Muscle of leg (tissue), 11 donors: ENCODE measurements around the gene MRPS18C. TPM values are rescaled to one million over a fixed set of nuclear protein-coding genes. Genes with fewer than 3 reads are reported as not detected.

ENCODE experiments used
- DNase-seq: peaks from one replicate; pipeline ENCODE4 v3.0.0; 2013
- H3K27ac ChIP-seq: one replicate; pipeline ENCODE4 v1.5.1; 2013; ENCODE audit warnings: mild to moderate bottlenecking, low read length, control low read depth
- H3K27me3 ChIP-seq: one replicate; pipeline ENCODE4 v1.6.1; 2013; ENCODE audit warnings: low read length; ENCODE audit not compliant: control insufficient read depth, insufficient read depth
- H3K36me3 ChIP-seq: one replicate; pipeline ENCODE4 v1.6.1; 2013; ENCODE audit warnings: low read length; ENCODE audit not compliant: control insufficient read depth, insufficient read depth
- H3K4me1 ChIP-seq: one replicate; pipeline ENCODE4 v1.6.1; 2013; ENCODE audit warnings: low read length; ENCODE audit not compliant: control insufficient read depth, insufficient read depth
- H3K4me3 ChIP-seq: one replicate; pipeline ENCODE4 v1.5.1; 2013; ENCODE audit warnings: low read length, control low read depth
- H3K9me3 ChIP-seq: replicated peaks from 2 replicates; pipeline ENCODE4 v1.6.1; 2013; ENCODE audit warnings: low read depth, low read length; ENCODE audit not compliant: control insufficient read depth
- WGBS: methylation state at CpG from one replicate; pipeline ENCODE4 v1.1.5; 2013; ENCODE audit warnings: missing lambda C conversion rate; ENCODE audit not compliant: insufficient coverage; 5-methylcytosine and 5-hydroxymethylcytosine counted together
- polyA plus RNA-seq, 8 donors: library from polyadenylated mRNA; unstranded; fragments of 120-200 nt; gene quantifications; one replicate each; pipeline versions ENCODE4 v1.2.1 to v1.2.3, GENCODE V29; 2013; ENCODE audit warnings: inconsistent platforms in 1 of 8, low replicate concordance in 1 of 8; ENCODE audit not compliant: insufficient read length in 8 of 8, insufficient read depth in 1 of 8
- total RNA-seq: library from RNA; stranded (reverse); fragments of 120-200 nt; gene quantifications from one replicate; pipeline ENCODE4 v1.2.4, GENCODE V29; 2013

MRPS18C gene
- total and polyA plus RNA-seq, 9 donors = 42.9 to 61.5 (median 49.2) TPM

DNA sequence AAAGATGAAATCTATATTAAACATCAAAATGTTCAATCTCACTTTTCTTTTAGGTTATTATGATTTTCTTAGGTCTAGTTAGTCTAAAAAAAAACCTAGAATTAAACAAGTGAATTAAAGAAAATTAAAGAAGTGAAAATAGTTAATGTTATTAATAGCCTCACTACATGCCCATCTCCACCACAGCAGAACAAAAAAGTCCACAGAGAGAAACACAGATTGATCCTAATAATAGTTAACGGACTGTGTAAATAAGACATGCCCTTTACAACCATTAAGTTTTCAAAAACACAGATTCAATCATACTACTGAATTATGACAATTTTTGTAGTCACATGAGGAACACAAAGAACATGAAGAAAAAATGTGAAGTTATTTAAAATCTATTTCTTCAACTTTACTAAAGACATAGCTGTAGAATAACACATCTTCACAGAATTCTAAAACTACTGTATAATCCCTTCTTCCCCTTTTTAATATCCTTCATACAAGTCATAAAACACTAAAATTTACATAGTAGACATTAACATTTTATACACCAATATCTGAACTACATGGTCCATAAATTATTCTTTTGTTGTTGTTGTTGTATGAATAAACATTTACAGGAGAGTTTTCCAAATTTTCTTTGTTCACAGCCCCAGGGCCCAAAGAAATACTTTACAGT, 15.6 kb upstream of the MRPS18C start:
- no peak for DNase-seq
- Histone ChIP-seq H3K4me3 (no peak overlapping the region), H3K27me3 (no peaks in the 10 kb centered on the region), H3K9me3 (no peaks in the 10 kb centered on the region), H3K27ac (no peak overlapping the region), H3K4me1 (no peaks in the 10 kb centered on the region), H3K36me3 (peaks cover 15% of the 10 kb centered on the region)
- no CpG with 5 or more reads among the region's 1 CpG for WGBS

GRCh38 chr4:83440899-83441298, 15.0 kb upstream of the MRPS18C start:
- no peaks in the 10 kb centered on the region for H3K9me3 ChIP-seq
- no peak overlapping the region for H3K27ac ChIP-seq

GRCh38 chr4:83449009-83449408, 6.8 kb upstream of the MRPS18C start:
- Histone ChIP-seq H3K4me1 (no peaks in the 10 kb centered on the region), H3K36me3 (peaks cover 18% of the 10 kb centered on the region), H3K4me3 (no peak overlapping the region), H3K9me3 (no peaks in the 10 kb centered on the region), H3K27me3 (no peaks in the 10 kb centered on the region), H3K27ac (no peak overlapping the region)
- DNase-seq = peak; percentile 4
- no CpG with 5 or more reads among the region's 2 CpGs for WGBS

More at GRCh38 chr4:83440899-83441298, 15.0 kb upstream of the MRPS18C start:
- no peak overlapping the region for H3K4me3 ChIP-seq
- WGBS = 67% methylated on average over 1 of the region's 3 CpGs
- H3K27me3 ChIP-seq = no peaks in the 10 kb centered on the region
- DNase-seq = no peak
- no peaks in the 10 kb centered on the region for H3K4me1 ChIP-seq
- H3K36me3 ChIP-seq = peaks cover 15% of the 10 kb centered on the region

DNA sequence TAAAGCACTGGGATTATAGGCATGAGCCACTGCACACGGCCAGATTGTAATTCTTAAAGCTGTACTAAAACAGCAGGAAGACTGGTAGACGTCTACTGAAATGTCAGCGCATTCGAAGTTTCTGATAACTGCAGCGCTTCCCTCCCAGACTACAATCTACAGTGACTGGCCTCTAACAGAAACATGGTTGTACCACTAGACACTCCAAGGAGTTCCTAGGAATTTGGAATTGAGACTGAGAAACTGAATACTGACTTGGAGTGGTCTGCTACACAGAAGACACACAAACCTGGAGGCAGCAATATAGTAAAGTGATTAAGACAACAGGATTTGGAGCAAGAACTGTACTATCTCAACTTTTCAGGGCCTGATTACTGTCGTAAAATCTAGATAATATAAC, 1.2 kb upstream of the MRPS18C start:
- peak overlapping the region; percentile 73 for H3K4me3 ChIP-seq
- H3K36me3 ChIP-seq = peaks cover 15% of the 10 kb centered on the region
- H3K4me1 ChIP-seq = no peaks in the 10 kb centered on the region
- WGBS = 33% methylated on average over 4 of the region's 6 CpGs
- peak; percentile 23 for DNase-seq
- no peaks in the 10 kb centered on the region for H3K27me3 ChIP-seq
- no peaks in the 10 kb centered on the region for H3K9me3 ChIP-seq
- peak overlapping the region; percentile 99 for H3K27ac ChIP-seq

DNA sequence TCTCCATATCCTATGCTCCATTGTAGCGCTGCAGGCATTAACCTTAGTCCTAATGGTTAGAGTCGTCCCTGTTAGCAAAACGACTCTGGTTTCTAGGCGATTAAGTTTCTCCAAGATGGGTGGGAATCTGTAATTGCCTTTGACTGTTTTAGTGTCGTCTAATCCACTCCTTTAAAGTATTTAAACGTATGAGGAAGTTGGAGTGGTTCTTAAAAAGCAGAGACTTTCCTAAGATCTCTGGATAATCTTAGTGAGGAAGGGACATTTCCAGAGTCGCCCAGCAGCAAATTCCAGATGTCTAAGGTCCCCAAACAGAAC, 285 bp downstream of the MRPS18C start:
- no peaks in the 10 kb centered on the region for H3K27me3 ChIP-seq
- no peaks in the 10 kb centered on the region for H3K9me3 ChIP-seq
- H3K4me3 ChIP-seq = peak overlapping the region; percentile 73
- WGBS = no CpG with 5 or more reads among the region's 7 CpGs
- peaks cover 20% of the 10 kb centered on the region for H3K36me3 ChIP-seq
- no peaks in the 10 kb centered on the region for H3K4me1 ChIP-seq
- peak overlapping the region; percentile 99 for H3K27ac ChIP-seq
- no peak for DNase-seq

- no peak overlapping the region for H3K27ac ChIP-seq
- H3K4me1 ChIP-seq = no peaks in the 10 kb centered on the region
- H3K36me3 ChIP-seq = peaks cover 29% of the 10 kb centered on the region
- no CpG with 5 or more reads among the region's 4 CpGs for WGBS
- DNase-seq = no peak
- no peak overlapping the region for H3K4me3 ChIP-seq
- no peaks in the 10 kb centered on the region for H3K9me3 ChIP-seq
- H3K27me3 ChIP-seq = no peaks in the 10 kb centered on the region
Observed at GRCh38 chr4:83473423-83473822, 17.6 kb downstream of the MRPS18C start.

GRCh38 chr4:83473966-83474365, 18.1 kb downstream of the MRPS18C start:
- peaks cover 24% of the 10 kb centered on the region for H3K36me3 ChIP-seq
- WGBS = no CpG with 5 or more reads among the region's 2 CpGs

DNA sequence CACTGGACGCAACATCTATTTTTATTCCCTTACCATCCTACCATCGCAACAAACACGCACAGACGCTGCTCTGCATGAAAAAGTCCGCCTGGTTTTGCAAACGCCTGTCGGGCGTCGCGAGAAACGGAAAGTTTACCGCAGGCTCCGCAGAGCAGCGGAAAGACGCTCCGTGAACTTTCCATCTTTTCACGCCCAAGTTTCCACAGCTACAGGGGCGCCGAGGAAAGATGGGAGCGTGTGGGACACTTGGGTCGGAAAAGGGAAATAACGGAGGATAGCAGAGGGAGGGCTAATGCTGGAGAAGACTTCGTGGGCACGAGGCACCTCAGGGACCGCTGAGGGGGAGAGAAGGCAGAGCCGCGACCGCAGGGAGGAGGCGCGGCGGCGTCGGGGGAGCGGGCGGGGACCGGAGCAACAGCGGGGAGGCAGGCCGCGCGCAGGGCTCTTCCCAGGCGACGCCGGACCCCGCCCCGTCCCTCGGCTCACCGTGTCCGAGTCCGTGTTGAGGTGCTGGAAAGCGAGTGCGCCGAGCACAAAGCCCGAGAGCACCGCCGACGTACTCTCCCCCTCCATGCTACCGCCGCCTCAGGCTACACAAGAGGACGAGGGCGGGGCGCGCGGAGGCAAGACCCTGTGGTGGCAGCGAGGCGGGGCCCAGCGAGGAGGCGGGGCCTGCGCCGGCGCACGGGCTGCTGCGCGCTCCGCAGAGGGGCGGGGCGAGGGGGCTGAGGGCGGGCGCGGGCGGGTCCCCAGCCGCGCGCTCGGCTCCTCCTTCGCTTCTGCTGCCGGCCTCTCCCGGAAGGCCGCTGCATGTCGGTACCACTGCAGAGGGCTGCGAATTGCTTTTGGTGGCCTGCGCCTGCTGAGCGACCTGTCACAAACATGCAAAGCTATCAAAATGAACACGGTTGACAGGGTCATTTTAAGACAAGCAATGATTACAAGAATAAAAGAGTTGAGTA, 28.9 kb downstream of the MRPS18C start, which contains the start of gene ABRAXAS1:
Gene ABRAXAS1, minus strand, starts transcription at position 601 of the 962 bp plus-strand sequence. Its CDS starts 28 bp downstream, at position 573.
- no peaks in the 10 kb centered on the region for H3K27me3 ChIP-seq
- peaks cover 6% of the 10 kb centered on the region for H3K4me1 ChIP-seq
- peak within 1 kb of the TSS; percentile 92 for H3K27ac ChIP-seq
- WGBS = under 1% methylated on average over 63 of the region's 93 CpGs
- peak; percentile 98 for DNase-seq
- peak within 1 kb of the TSS; percentile 75 for H3K4me3 ChIP-seq
- H3K9me3 ChIP-seq = no peaks in the 10 kb centered on the region
- peaks cover 8% of the 10 kb centered on the region for H3K36me3 ChIP-seq

More at GRCh38 chr4:83473966-83474365, 18.1 kb downstream of the MRPS18C start:
- H3K4me3 ChIP-seq = no peak overlapping the region
- no peaks in the 10 kb centered on the region for H3K9me3 ChIP-seq
- DNase-seq = no peak
- H3K4me1 ChIP-seq = no peaks in the 10 kb centered on the region
- no peak overlapping the region for H3K27ac ChIP-seq
- H3K27me3 ChIP-seq = no peaks in the 10 kb centered on the region

DNA sequence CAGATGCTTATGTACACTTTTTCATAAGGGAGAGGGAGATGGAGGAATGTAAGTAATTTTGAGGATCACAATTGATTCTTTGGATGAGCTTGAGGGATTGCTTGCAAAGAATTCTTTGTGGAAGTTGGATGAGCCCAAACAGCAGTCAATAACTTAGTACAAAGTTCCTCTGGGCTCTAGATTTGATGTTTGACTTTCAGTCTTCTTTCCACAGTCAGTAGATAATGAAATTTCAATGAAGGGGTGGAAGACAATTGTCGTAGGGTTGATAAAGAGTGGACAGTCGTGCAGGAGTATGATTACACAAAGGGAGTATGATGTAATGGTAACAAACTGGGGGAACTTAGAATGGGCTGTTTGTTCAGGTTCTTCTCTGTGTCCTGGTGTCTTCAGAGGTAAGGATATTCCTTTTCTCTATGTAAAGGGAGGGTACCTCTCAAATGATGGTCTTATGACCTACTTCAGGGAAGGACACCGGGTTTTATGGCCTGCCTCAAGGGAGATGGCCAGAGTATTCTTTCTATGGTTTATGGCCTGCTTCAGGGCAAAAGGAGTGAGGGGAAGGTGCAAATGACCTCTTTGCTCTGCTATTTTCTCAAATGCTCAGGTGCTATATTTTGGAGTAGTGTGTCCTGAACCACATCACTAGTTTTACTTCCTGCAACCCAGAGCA, 30.7 kb downstream of the MRPS18C start:
- Histone ChIP-seq H3K9me3 (no peaks in the 10 kb centered on the region), H3K27ac (no peak overlapping the region), H3K36me3 (peaks cover 8% of the 10 kb centered on the region), H3K27me3 (no peaks in the 10 kb centered on the region), H3K4me3 (no peak overlapping the region), H3K4me1 (peaks cover 6% of the 10 kb centered on the region)
- WGBS = no CpG with 5 or more reads among the region's 3 CpGs
- no peak for DNase-seq
